Measurements from ENCODE around the gene UQCRC1.

Gene UQCRC1

DNA sequence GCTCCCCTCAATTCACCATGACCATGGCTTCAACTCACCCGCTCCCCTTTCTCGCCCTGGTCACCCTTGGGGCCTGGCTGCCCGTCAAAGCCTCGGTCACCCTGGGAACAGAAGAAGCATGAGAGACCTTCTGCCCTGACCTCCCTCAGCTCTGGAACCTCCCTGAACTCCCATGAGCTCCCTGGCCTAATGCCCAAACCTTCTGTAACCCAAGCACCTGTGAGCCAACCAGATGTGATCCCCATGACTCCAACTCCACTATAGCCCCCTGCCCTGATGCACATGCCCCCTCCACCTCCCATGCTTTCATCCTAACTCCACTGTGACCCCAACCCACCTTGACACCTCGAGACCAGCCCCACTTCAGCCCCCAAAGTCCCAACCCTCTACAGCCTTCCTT is 42.4 kb downstream of the UQCRC1 start:
- H3K4me3 ChIP-seq (ENCODE audit: low read depth, low read length): no peak overlapping the region
- TF ChIP-seq, protein P1, sequence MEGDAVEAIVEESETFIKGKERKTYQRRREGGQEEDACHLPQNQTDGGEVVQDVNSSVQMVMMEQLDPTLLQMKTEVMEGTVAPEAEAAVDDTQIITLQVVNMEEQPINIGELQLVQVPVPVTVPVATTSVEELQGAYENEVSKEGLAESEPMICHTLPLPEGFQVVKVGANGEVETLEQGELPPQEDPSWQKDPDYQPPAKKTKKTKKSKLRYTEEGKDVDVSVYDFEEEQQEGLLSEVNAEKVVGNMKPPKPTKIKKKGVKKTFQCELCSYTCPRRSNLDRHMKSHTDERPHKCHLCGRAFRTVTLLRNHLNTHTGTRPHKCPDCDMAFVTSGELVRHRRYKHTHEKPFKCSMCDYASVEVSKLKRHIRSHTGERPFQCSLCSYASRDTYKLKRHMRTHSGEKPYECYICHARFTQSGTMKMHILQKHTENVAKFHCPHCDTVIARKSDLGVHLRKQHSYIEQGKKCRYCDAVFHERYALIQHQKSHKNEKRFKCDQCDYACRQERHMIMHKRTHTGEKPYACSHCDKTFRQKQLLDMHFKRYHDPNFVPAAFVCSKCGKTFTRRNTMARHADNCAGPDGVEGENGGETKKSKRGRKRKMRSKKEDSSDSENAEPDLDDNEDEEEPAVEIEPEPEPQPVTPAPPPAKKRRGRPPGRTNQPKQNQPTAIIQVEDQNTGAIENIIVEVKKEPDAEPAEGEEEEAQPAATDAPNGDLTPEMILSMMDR (IDR thresholded peaks at IDR 0.05; ENCODE audit: borderline replicate concordance, insufficient read depth, low read depth, low read length): no peak

DNA sequence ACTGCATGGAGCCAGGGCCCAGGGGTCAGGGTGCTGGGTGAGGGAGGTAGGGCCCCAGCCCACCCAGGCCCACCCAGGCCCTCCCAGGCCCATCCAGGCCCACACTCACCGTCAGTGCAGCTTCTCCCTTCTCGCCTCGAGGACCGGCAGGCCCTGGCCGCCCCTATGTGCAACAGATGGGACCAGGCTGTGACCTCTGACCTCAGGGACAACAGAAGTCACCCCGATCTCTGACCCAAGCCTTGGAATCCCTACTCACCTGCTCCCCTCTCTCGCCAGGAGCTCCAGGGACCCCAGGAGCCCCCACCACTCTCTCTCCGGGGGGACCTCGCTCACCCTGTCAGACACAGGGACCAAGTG is 43.1 kb downstream of the UQCRC1 start:
- no peak overlapping the region for H3K4me3 ChIP-seq (ENCODE audit: low read depth, low read length)
- TF ChIP-seq, protein P1 (IDR thresholded peaks at IDR 0.05; ENCODE audit: borderline replicate concordance, insufficient read depth, low read depth, low read length): no peak

DNA sequence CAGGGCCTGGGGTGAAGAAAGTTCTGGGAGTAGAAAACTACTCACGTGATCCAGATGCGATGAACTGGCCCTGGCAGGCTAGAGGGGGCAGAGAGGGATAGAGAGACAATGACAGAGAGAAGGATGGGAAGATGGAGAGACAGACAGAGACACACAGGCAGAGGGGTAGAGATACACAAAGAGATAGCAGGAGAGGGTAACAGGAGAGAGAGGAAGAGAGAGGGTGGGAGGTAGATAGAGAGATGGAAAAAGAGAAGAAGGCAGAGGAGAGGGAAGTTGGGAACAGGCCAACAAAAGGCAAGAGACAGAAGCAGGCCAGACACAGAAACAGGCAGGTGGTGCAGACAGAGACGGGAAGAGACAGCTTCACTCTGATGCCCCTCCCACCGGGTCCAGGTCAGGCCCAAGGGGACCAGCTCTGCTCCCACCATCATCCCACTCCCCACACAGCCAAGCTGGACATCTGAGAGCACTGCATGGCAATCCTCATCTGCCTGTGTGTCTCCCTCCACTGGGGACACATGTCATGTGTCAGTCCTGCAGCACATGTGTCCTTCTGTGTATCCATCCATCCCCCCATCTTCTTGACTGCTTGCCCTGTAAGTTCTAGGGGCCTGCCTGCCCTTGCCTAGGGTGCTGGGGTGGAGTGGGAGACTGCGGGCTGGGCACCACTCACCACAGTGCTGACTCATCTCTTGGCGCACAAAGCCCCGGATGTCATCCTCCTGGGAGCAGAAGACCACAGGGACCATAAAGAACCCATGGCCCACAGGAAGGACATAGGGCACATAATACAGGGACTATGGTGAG is 43.6 kb downstream of the UQCRC1 start:
- H3K4me3 ChIP-seq (ENCODE audit: low read depth, low read length): no peak overlapping the region
- TF ChIP-seq, protein P1 (IDR thresholded peaks at IDR 0.05; ENCODE audit: borderline replicate concordance, insufficient read depth, low read depth, low read length): no peak

DNA sequence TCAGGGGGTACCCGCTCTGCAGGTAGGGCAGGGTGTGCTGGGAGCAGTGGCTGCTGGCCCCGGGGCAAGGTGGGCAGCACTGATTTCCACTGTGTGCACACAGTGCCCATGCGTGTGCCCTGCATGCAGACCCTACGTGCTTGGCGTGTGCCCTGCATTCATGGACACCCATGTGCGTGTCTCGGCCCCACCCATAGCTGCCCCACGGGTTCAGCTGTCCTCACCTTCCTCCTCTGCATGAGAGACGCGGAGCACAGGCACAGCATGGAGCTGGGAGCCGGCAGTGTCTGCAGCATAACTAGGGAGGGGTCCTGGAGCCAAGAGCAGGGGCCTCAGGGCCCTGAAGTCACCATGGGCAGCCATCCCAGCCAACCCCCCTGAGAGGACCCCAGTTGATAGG is 44.3 kb downstream of the UQCRC1 start:
- H3K4me3 ChIP-seq (ENCODE audit: low read depth, low read length): no peak overlapping the region

DNA sequence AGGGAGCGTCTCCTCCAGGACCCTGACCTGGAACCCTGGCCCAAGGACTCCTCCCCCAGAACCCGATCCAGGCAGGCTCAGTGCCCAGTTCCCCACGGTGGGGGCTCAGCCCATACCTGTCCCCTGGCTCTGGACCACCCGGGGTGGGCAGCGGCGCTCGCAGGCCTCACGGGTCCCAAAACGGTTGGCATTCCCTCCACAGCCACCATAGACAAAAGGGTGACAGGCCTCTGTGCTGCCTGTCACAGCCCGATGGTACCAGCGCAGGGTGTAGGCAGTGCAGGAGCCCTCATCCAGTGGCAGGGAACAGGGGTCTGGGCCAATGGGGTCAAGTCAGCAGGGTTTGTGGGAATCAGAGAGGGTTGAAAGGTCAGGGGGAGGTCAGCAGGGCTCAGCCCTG is 44.8 kb downstream of the UQCRC1 start:
- no peak overlapping the region for H3K4me3 ChIP-seq (ENCODE audit: low read depth, low read length)
- TF ChIP-seq, protein P1 (IDR thresholded peaks at IDR 0.05; ENCODE audit: borderline replicate concordance, insufficient read depth, low read depth, low read length): no peak

More for the DNA sequence above, 44.3 kb downstream of the UQCRC1 start:
- TF ChIP-seq, protein P1 (IDR thresholded peaks at IDR 0.05; ENCODE audit: borderline replicate concordance, insufficient read depth, low read depth, low read length): no peak

DNA sequence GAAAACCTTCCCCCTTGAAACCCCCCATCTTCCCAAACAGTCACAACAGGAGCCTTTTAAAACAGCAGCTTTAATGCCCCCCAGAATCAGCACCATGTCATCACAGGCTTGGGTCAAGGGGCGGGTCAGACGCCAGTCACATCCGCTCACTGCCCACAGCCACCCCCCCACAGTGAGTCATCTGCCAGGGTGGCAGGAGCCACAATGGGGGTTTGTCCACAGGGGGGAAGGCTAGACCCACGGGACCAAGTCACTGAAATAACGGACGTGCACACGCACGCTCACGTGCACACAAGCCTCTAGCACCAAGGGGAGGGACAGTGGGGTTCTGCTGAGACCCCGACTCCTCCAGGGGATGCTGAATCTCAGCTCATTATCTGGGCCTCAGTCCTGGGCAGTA is 45.4 kb downstream of the UQCRC1 start:
- TF ChIP-seq, protein P1 (IDR thresholded peaks at IDR 0.05; ENCODE audit: borderline replicate concordance, insufficient read depth, low read depth, low read length): no peak
- no peak overlapping the region for H3K4me3 ChIP-seq (ENCODE audit: low read depth, low read length)

DNA sequence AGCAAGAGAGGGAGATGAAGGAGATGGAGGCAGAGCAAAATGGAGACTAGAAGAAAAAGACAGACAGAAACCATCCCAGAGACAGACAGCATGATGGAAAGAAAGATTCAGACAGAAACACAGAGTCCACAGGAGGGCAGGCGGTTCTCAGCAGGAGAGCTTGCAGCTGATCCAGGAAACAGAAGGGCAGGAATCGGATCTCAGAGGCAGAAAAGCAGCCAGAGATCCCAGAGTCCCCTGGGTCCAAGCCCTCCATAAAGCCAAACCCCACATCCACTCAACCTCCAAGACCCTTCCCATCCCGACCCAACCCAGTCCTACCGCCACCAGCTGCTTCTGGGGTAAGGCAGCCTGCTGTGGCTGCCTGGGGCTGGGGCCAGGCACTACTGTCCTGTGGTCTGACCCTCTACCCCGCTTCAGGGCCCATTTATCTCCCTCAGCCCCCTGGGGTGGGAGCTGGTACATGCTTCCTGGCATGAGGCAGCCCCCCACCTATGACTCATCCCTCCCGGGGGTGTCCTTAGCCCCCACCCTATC is 46.0 kb downstream of the UQCRC1 start, which contains the start of gene UCN2:
Gene UCN2, minus strand, starts transcription at position 400 of the 537 bp plus-strand sequence. CDS start 657 bp downstream, outside the sequence.
- TF ChIP-seq, protein P1 (IDR thresholded peaks at IDR 0.05; ENCODE audit: borderline replicate concordance, insufficient read depth, low read depth, low read length): no peak
- no peak within 1 kb of the TSS for H3K4me3 ChIP-seq (ENCODE audit: low read depth, low read length)

Data from GM12875 (cell line).